ENCODE results near the gene BRPF1. TPM values are rescaled to one million over a fixed set of nuclear protein-coding genes. Genes with fewer than 3 reads are reported as not detected.

BRPF1 gene
- total RNA-seq, 1 donor from 2014 or later = 12.1 TPM

DNA sequence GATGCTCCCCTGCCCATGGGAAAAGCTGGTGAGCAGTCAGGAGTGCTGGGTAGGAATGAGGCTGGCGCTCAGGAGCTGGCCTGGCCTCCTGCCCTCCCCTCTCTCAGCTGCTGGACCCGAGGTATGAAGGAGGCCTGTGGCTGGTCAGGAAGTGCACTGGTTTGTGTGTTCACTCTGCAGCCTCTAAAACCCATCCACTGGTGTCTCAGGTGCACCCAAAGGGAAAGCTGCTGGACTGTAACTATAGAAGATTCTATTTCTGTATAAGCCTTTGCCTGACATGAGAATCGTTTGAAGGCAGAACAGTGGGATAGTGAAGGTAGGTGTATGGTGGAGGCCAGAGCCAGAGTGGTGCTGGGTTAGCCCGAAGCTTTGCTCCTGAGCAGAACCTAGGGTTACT is 33.6 kb upstream of the BRPF1 start:
- Histone ChIP-seq H3F3A (ENCODE audit: low read depth) (peaks cover 13% of the 10 kb centered on the region), H3K4me2 (no peak overlapping the region), H3K4me1 (peaks cover 11% of the 10 kb centered on the region), H3K79me2 (ENCODE audit: low read depth) (no peaks in the 10 kb centered on the region), H3K4me3 (no peak overlapping the region), H3K9ac (no peak overlapping the region), H2AFZ (replicated peaks) (no peak overlapping the region), H3K9me3 (ENCODE audit: low read depth) (no peaks in the 10 kb centered on the region), H3K27me3 (peaks cover 9% of the 10 kb centered on the region), H3K27ac (no peak overlapping the region), H4K20me1 (ENCODE audit: low read depth) (peaks cover 43% of the 10 kb centered on the region), H3K36me3 (no peaks in the 10 kb centered on the region)
- no peak for TF ChIP-seq EZH2 (IDR thresholded peaks at IDR 0.05)
- no peak for TF ChIP-seq CTCF (IDR thresholded peaks at IDR 0.05)
- no peak for TF ChIP-seq EZH2phosphoT487 (IDR thresholded peaks at IDR 0.05)
- peaks cover 6% of the 10 kb centered on the region for H3K27me3 Mint-ChIP-seq (ENCODE audit: insufficient read depth, low read depth)
- H3K4me3 Mint-ChIP-seq = no peak overlapping the region
- H3K4me1 Mint-ChIP-seq = no peaks in the 10 kb centered on the region
- no peak for DNase-seq (ENCODE audit: low spot score)
- no peaks in the 10 kb centered on the region for H3K9me3 Mint-ChIP-seq
- no peak overlapping the region for H3K27ac Mint-ChIP-seq
- H3K36me3 Mint-ChIP-seq = peaks cover 10% of the 10 kb centered on the region

DNA sequence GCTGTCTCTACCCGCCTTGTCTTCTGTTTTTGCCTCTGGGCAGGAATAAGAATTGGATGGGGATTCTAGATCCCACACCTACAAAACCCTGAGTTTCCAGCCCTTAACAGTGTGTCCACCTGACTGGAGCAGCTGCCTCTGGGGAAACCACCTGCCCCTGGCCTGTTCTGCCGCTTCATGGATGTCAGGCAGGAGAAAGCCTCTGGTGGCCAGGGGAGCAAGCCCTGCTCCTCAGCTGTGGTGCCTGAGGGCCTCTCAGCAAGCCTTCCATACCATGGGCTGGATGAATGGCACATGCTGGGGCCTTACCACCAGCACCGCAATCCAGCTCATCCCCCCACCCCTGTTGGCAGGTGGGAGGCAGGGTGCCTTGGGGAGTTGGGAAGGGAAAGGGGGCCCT is 33.2 kb upstream of the BRPF1 start:
- Mint-ChIP-seq H3K4me1 (peaks cover under 1% of the 10 kb centered on the region), H3K27me3 (ENCODE audit: insufficient read depth, low read depth) (peaks cover 10% of the 10 kb centered on the region), H3K9me3 (no peaks in the 10 kb centered on the region), H3K4me3 (no peak overlapping the region), H3K36me3 (peaks cover 12% of the 10 kb centered on the region), H3K27ac (no peak overlapping the region)
- H3F3A ChIP-seq (ENCODE audit: low read depth) = peaks cover 13% of the 10 kb centered on the region
- H3K27ac ChIP-seq = no peak overlapping the region
- H3K9ac ChIP-seq = no peak overlapping the region
- no peak for TF ChIP-seq CTCF (IDR thresholded peaks at IDR 0.05)
- TF ChIP-seq EZH2phosphoT487 (IDR thresholded peaks at IDR 0.05) = no peak
- no peak for TF ChIP-seq EZH2 (IDR thresholded peaks at IDR 0.05)
- H3K4me3 ChIP-seq = no peak overlapping the region
- no peak overlapping the region for H3K4me2 ChIP-seq
- peaks cover 11% of the 10 kb centered on the region for H3K4me1 ChIP-seq
- H3K36me3 ChIP-seq = no peaks in the 10 kb centered on the region
- no peak overlapping the region for H2AFZ ChIP-seq (replicated peaks)
- no peaks in the 10 kb centered on the region for H3K79me2 ChIP-seq (ENCODE audit: low read depth)
- H4K20me1 ChIP-seq (ENCODE audit: low read depth) = peaks cover 47% of the 10 kb centered on the region
- peaks cover 14% of the 10 kb centered on the region for H3K27me3 ChIP-seq
- H3K9me3 ChIP-seq (ENCODE audit: low read depth) = no peaks in the 10 kb centered on the region
- no peak for DNase-seq (ENCODE audit: low spot score)

DNA sequence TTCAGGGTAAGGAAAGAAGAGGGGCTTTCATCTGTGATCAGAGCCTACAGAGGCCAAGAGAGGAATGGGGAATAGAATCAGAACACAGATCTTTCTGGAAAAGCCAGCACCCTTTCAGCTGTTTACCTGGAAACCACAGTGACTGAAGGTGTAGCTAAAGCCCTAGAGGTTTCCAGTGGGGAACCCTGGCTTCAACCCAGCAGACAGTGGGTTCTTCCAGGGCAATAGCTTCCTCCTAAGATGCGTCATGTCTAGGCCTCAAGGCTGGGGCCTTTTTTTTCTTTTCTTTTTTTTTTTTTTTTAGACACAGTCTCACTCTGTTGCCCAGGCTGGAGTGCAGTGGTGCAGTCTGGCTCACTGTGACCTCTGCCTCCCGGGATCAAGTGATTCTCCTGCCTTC is 31.0 kb upstream of the BRPF1 start:
- Histone ChIP-seq H3F3A (ENCODE audit: low read depth) (peaks cover 4% of the 10 kb centered on the region), H3K27ac (no peak overlapping the region), H4K20me1 (ENCODE audit: low read depth) (peaks cover 44% of the 10 kb centered on the region), H3K27me3 (peaks cover 36% of the 10 kb centered on the region), H3K9ac (no peak overlapping the region), H3K9me3 (ENCODE audit: low read depth) (no peaks in the 10 kb centered on the region), H3K79me2 (ENCODE audit: low read depth) (no peaks in the 10 kb centered on the region), H3K4me1 (peaks cover 15% of the 10 kb centered on the region), H2AFZ (replicated peaks) (no peak overlapping the region), H3K36me3 (no peaks in the 10 kb centered on the region), H3K4me3 (no peak overlapping the region), H3K4me2 (no peak overlapping the region)
- H3K9me3 Mint-ChIP-seq = no peaks in the 10 kb centered on the region
- H3K27me3 Mint-ChIP-seq (ENCODE audit: insufficient read depth, low read depth) = peaks cover 20% of the 10 kb centered on the region
- no peak overlapping the region for H3K27ac Mint-ChIP-seq
- peaks cover 12% of the 10 kb centered on the region for H3K36me3 Mint-ChIP-seq
- no peak for DNase-seq (ENCODE audit: low spot score)
- H3K4me3 Mint-ChIP-seq = no peak overlapping the region
- TF ChIP-seq CTCF (IDR thresholded peaks at IDR 0.05) = no peak
- TF ChIP-seq EZH2 (IDR thresholded peaks at IDR 0.05) = no peak
- peaks cover 5% of the 10 kb centered on the region for H3K4me1 Mint-ChIP-seq
